NK-92 (cell line): Measurements from ENCODE around the gene PRKCE.

ENCODE experiments used
- DNase-seq: peaks from one replicate; lab custom pipeline; 2025; ENCODE audit not compliant: unreplicated experiment; lab: John Stamatoyannopoulos, UW

PRKCE gene

DNA sequence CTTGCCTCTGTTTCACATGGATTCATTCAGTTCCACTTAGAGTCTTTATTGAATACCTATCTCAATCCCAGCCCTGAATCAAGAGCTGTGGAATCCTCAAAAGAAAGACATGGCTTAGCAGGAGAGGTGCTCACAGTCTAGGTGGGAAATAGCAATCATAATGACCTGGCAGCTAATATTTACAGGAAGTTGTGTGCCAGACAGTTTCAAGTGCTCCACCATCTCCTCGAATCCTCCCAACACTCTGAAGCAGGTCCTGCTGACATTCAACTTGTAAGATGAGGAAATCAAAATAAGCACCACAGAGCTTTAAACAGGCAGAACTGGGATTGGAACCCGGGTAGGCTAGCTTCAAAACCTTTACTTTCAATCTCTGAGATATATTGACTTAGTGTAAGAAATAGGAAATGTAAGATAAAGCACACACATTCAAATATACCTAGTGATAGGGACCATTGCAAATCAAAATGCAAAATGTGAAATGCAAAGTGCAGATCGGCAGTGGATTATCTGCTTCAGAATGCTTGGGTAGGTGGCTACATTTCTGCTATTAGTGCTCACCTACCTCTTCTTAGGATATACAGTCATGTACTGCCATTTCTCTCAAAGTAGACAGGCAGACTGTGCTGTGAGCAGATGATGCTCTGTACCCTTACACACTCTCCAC is 182.0 kb downstream of the PRKCE start:
- DNase-seq = no peak

DNA sequence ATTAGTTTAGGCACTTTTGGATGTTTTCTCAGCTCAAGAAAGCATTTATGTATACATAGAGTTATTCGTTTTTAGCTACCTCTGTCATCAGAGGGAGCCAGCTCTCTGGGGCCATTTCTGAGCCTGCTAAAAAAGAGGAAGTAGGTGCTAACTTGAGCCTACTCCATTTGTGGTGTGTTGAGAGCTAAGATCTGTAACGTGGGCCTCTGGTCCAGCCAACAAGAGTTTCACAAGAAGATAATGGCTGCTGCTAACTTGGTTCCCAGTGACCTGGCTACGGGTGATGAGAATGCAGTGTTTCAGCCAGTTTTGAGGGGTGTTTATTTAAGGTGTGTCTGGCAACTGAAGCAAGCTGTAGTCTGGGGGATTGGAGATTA is 182.5 kb downstream of the PRKCE start:
- no peak for DNase-seq

DNA sequence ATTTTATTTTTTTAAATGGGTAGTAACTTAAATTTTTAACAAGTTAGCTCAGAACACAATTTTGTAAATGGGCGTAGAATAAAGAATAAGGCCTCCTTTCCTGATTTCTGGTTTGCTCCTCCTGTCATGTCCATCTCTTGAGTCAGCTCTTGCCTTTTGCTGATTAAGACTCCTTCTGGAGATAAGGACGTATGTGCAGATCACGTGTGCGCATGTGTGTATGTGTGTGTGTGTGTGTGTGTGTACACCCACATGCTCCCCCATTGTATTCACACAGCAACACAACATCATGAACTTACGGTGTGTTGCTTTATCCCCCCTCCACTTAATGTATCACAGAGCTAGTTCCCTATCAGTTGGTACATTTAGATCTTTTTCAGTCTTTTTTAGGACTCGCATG is 182.9 kb downstream of the PRKCE start:
- DNase-seq = no peak

DNA sequence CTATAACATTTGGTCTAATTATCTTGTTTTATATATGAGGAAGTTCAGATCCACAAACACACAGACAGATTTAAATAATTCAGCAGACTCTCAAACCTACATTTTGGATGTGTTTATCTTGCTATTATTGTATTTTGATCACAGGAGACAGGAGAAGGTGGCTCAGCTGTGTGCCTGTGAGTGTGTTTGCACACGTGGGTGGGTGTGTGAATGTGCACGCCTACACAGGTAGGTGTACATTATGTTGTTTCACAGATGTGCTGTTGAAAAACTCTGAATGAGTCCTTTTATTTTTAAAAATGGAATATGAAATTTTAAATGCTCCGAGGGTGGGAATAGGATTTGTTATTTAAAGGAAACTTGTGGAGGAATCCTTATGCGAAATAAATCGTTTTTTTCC is 183.4 kb downstream of the PRKCE start:
- DNase-seq = no peak

DNA sequence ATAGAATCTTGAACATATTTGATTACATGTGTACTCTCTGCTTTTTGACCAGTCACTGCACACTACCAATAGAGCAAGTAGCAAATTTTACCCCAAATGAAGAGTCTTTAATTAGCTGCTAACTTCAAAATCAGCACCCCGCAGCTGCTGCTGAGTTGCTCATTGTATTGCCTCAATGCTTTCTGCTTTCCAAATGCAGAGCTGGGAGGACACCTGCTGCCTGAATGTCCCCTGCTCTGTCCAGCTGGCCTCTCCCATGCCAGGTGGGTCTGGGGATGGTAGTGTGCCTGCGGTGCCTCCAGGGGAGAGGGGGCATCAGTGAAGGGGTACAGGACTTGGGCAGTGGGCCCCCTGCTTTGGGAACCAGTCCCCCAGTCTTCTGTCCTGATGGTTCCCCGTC is 184.8 kb downstream of the PRKCE start:
- no peak for DNase-seq

DNA sequence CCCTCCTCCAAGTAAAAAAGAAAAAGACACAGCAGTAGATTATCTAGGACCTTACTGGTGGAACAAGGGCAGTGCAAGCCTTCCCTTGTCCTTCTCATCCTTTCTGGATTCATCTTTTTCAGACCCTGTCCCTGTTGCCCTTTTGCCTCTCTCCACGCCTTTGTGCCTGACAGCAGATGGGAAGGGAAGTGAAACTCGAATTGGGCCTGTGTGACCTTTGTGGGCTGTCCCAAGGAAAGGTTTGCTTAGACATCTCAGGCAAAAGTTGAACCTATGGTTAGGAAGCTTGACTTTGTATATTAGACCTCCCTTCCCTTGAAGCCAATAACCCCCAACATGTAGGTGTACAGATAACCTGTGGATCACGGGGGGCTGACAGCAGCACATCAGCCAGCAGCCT is 185.3 kb downstream of the PRKCE start:
- no peak for DNase-seq

DNA sequence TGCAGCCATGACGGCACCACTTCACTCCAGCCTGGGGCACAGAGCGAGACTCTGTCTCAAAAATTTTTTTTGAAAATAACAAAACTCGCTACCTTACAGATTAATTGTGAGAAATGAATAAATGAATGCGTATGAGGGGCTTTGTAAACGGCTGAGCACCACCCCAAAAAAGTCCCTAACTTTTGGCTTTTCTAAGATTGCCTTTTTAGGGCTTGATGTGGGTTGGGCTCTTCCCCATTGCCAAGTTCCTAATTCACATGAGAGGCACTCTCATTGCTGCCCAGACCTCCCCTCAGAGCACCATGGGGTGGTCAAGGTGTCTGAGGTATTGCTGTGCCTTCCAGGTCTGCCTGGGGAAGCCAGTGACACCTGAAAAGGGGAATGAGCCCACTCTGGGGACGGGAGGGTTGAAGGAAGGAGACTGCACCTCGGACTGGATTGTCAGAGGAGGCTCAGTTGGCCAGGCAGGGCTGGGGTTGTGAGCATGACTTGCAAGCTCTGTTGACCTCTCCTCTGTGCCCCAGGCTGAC is 186.4 kb downstream of the PRKCE start:
- DNase-seq = no peak

DNA sequence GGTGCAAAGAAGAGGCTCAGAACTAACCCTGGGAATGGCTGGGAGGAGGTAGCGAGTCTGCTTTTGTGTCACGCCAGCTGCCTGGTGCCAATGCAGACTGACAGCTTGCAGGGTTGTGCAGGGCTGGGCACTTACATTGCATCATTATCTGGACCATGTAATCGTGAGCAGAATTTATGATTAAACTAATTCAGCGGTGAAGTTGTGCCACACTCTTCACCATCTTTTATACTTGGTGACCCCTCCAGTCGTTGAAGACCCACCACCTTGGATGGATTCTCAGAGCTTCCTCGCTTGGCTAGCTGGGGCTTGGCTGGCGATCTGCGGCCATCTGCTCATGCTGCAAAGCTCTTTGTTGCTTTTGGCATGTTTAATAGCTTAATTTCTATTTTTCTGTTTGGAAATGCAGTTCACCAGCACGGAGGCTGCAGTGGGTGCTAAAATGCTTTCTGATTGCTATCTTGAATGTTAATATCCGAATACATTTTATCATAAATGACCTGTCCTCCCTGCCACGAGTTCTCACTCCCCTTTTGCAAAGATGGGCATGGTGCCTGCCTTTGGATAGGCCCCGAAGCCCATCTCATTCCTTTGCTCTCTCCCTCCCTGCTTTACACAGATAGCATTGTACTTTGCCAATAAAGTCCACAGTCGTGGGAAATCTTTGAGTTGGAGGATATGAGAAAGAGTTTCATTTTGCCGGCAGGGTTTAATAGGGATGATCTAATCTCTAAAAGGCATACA is 188.2 kb downstream of the PRKCE start:
- DNase-seq = no peak

DNA sequence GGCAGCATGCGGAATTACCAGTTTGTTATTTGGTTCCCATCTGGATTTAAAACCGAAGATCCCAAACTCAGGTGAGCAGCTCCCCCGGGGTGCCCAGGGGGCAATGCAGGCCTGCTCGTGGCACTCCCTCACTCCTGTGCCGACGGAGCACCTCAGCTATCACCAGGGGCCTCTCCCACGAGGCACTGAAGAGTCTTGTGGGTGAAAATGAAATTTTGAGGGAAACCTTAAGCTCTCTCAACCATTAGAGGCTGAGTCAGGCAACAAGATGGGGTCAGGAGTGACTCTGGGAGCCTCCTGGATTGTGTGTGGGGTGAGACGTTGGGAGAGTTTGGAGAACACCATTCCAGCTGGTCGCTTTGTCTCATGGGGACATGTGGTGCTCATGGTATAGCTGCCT is 189.0 kb downstream of the PRKCE start:
- DNase-seq = no peak

DNA sequence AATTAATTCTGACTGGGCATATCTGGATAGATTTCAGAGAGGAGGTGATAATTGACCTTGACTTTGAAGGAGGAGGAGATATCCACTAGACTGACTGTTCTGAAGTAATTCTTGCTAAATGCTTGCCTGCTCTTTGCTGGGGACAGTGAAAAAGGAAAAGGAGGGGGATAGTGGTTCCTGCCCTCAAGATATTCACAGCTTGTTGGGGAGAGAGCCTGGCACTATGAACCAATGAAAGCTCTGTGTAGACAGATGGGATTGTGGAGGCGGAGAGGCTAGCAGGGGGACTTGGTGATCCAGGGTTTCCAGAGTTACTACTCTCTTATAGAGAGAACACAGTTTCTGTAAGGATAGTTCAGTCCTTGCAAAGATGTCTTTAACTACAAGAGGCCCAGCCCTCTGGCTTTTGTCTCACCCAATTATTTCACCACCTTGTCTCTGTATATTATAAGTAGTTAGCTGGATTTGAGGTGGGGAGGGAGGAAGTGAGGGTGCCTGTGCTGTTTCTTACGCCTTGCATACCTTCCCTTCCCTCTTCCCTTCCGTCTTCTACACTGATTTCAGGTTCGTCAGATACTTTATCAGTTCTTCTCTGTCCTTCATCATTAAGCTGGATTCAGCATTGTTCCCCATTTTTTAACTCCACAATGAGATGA is 190.4 kb downstream of the PRKCE start:
- no peak for DNase-seq

DNA sequence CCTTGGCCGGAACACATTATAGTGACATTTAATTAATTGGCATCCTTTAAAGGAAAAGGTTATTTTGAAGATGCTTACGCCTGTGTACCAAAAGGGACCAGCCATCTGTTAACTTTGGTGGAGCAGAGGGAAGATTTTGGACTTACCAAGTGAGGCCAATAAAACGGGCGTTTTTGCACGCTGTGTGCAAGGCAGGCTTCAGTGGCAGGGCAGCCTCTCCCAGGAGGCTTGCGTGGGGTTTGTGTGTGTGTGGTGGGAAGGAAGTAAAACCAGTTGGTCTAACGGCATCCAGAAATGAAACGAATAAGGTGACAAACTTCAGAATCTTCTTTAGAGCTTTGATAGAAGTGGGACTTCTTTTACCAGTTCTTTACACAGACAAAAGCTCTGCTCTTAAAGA is 191.7 kb downstream of the PRKCE start:
- no peak for DNase-seq

DNA sequence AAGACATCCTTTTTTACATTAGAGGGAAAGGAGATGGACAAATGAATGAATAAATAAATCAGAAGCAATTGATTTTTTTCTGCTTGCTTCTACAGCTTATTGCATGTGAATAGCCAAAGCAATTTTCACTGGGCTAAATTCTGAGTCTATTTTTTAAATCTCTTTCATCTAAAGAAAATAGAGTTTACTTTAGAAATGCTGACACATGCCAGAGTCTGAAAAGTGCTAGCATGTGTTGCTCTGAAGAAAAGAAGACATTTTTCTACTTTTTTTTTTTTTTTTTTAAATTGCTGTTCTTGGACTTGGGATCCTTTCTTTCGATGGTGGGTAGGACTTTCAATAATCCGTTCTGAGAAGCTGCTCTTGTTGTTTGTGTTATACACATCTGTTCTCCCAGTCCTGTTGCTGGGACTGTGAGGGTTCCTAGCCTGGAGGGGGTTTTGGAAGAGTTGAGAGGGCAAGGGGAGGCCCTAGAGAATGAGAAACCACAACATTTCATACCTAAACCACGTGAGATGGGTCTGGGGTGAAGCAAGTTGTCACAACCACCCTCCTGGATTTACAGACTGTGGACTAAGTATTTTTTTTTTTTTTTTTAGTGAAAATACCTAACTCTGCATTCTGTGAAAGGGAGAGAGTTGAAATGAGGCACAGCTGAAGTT is 193.5 kb downstream of the PRKCE start:
- no peak for DNase-seq

DNA sequence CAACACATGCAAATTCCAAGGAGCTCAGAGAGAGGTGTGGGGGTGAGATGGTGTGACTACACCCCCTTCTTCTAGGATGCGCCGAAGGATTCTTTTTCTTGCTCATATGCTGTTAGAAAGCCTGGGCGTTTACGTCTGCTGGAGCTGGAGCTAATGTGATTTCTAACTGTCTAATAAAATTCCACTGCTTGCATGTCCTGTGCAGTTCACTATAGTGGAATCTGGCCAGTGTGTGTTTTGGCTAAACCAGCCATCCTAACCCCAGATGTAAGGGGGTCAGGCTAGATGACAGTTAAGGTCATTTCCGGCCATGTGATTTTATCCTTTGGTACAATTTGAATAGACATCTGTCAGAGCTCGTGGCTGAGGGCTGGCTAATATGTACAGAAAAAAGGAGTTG is 194.1 kb downstream of the PRKCE start:
- DNase-seq = no peak

DNA sequence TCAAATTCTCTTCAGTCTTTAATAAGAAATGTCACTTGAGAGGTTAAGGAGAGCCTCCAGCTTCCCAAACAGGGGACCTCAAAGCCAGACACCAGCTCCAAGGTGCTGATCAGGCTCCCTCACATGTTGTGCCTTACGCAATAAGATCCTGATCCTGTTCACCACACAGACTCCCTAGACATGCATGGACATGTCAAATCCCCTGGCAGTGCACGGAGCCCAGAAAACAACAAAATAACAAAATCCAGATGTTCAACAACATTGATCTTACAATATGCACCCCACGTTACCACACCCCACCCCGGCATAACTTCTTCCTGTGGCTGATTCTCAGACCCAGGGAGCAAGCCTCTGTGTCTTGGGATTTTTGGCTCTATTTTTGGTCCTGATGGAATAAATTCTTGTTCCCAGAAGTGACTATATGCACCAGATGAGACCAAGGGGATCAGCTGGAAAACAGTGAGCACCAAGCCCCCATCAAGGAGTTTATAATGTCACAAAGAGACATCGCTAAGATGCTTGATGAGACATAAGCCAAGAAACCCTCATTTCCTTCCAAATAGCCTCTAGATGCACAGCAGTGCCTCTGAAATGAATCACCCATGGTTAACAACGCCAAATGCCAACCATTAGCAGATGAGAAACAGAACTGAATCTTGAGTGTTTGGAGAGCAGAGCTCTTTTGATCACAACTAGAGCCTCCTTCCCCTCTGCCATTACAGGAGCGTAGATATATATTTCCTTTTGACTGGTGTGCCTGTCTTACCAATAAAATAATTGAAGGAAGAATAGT is 198.2 kb downstream of the PRKCE start:
- no peak for DNase-seq

DNA sequence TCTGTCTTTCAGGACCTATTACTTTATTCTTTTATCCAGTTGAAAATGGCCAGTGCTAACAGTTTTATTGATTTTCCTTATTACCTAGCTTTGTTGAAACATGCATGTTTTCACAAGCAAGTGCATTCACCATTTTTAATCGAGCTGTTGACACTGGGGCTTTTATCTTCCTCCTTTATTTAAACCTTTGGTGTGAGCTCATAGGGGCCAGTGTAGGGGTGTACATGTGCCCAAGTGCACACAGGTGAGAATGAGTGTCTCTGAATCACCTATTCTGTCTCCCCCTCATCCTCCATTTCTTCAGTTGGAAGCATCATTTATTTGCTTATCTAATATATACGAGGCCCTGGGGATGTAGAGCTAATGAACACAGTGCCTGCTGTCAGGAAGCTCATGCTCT is 199.1 kb downstream of the PRKCE start:
- no peak for DNase-seq

DNA sequence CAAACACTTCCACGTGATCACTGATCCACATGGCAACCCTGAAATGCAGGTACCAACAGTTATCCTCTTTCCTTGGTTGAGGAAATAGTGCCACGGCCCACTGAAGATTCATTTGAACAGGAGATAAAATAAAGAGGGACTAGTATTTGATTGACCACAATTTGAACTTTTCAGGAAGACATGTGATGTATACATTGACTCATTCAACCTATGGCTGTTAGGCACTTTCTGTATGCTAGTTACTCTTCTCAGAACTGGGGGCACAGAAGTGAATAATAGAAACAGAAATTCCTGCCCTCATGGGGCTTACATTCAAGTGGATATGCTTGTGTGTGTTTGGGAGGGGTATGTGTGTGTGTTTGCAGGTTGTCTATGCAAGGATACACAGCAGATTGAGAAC is 199.6 kb downstream of the PRKCE start:
- DNase-seq = no peak

DNA sequence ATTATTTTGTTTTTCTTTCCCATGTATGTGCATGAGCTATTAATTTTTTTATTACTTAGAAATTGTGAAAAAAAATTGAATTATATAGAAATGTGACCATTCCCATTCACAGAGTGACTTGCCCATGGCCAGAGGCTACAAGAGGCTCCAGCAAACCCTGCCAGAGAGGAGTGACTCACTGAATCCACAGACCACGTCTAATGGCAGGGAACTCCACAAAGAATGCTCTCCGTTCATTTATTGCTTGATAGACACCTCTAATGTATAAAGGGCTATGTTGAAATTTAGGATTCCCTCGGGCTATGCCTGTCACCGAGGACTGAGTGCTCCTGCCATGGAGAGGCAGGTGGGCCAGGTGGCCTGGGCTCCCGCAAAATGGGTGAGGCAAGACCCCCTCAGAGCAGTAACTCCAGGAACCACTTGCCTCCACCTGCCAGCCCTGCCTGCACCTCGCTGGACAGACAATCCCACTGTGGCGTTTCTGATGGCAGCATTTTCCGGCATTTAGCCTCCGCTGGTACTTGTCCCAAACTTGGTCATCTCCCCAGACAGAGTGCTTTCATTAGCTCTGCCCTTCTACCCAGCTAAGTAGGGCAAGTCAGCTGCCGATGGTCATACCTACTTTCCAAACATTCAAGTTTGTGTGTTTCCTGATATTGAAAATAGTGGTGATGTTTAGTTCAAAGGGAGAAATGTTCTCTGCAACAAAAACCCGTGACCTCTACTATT is 200.3 kb downstream of the PRKCE start:
- no peak for DNase-seq

DNA sequence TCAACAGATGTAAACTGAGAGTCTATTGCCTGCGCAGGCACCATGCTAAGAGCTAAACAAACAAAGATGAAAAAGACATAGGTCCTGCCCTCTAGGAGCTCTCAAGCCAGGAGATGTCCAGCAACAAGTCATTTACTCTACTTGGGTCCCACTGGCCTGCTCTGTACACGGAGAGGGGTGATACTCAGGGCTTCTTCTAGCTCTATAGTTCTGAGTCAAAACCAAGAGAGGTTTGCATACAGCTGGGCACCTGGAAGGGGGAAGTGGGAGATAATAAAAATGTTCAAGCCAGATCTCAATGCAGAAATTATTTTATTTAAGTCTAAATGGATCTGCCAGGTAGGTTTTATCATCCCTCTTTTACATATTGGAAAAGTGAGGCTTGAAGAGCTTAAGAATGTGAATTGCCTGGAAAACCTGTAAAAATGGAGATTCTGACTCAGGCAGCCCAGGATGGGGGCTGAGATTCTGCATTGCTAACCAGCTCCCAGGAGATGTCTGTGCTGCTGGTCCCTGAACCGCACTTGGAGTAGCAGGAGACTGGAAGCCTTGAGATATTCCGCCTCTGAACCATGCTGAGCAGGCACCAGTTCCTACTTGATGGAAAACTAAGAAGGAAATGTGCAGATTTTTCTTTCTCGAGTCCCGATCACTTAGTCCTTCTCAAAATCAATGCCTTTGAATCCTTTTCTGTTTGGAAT is 201.1 kb downstream of the PRKCE start:
- no peak for DNase-seq

DNA sequence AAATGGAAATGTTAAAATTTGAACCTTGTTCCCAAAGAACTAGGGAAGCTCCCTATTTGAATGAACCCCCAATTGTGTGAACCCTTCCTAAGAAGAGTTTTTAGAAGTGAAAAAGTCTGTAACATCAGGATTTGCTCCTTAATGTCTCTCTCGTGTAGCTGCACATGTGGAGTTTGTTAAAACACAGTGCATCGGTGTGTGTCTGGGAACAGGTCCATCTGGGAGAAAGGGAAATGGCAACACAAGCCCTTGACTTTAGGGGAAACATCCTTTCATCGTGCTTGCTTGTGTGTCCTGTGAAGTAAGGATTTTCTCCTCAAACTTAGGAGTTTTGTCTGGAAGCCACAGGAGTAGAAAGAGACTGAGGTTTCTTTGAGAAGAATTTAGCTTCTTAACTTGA is 203.9 kb downstream of the PRKCE start:
- DNase-seq = no peak
